K562 (cell line): ENCODE results near the gene ERVK3-1. TPM values are rescaled to one million over a fixed set of nuclear protein-coding genes. Genes with fewer than 3 reads are reported as not detected.

Experiments used
- CEBPZ ChIP-seq: fragments of 150-350 bp; IDR thresholded peaks from 2 replicates; pipeline ENCODE4 v1.6.1; 2014; ENCODE audit warnings: low read depth, mild to moderate bottlenecking, low read length, borderline replicate concordance
- DPF2 ChIP-seq: fragments of 450-650 bp; IDR thresholded peaks from 2 replicates; pipeline ENCODE4 v1.6.1; 2016
- E2F8 ChIP-seq: fragments of 450-650 bp; IDR thresholded peaks from 2 replicates; pipeline ENCODE4 v1.7.1; 2018; ENCODE audit warnings: mild to moderate bottlenecking, low read depth; ENCODE audit not compliant: partially characterized antibody
- HDGF ChIP-seq: fragments of 450-650 bp; IDR thresholded peaks from 2 replicates; pipeline ENCODE4 v1.6.1; 2016
- MLX ChIP-seq, 2 experiments: fragments of 450-650 bp in 1 of 2; sonication (generic) in 1 of 2; formaldehyde crosslinking; conservative IDR thresholded peaks; 2 replicates each; pipeline versions ENCODE4 v1.4.0 to v1.8.1; 2020 to 2022; ENCODE audit warnings: mild to moderate bottlenecking in 1 of 2, missing genetic modification reagents in 1 of 2
- NCOA6 ChIP-seq: fragments of 450-650 bp; IDR thresholded peaks from 2 replicates; pipeline ENCODE4 v1.6.1; 2017; ENCODE audit warnings: mild to moderate bottlenecking
- NFIX ChIP-seq: fragments of 250-450 bp; sonication (Bioruptor Pico); IDR thresholded peaks from 2 replicates; pipeline ENCODE4 v1.4.0; 2020; ENCODE audit warnings: low read depth, mild to moderate bottlenecking, moderate library complexity
- RUNX1 ChIP-seq: sonication (generic); IDR thresholded peaks from 2 replicates; pipeline ENCODE4 v1.6.1; 2016; ENCODE audit warnings: antibody characterized with exemption, low read depth
- TAF1 ChIP-seq: IDR thresholded peaks from 2 replicates; pipeline ENCODE4 v1.6.1; 2011; ENCODE audit warnings: mild to moderate bottlenecking, low read length, moderate library complexity; ENCODE audit not compliant: insufficient read depth, control insufficient read depth, severe bottlenecking; ENCODE audit errors: extremely low read depth
- TFE3 ChIP-seq: fragments of 450-650 bp; formaldehyde crosslinking; IDR thresholded peaks from 2 replicates; pipeline ENCODE4 v1.4.0; 2020; ENCODE audit warnings: mild to moderate bottlenecking, mixed read lengths
- VEZF1 ChIP-seq: fragments of 200-800 bp; sonication (Bioruptor generic); IDR thresholded peaks from 2 replicates; pipeline ENCODE4 v1.6.1; 2017; ENCODE audit warnings: missing genetic modification characterization, missing compliant biosample characterization
- XRCC5 ChIP-seq: fragments of 200-400 bp; formaldehyde crosslinking; IDR thresholded peaks from 2 replicates; pipeline ENCODE4 v1.6.1; 2017; ENCODE audit warnings: low read depth, mild to moderate bottlenecking, low read length
- YY1 ChIP-seq, 3 experiments: IDR thresholded peaks; 2 replicates each; pipeline ENCODE4 v1.6.1; 2011; ENCODE audit warnings: low read length in 2 of 3, mild to moderate bottlenecking in 2 of 3, moderate library complexity in 2 of 3, borderline replicate concordance in 1 of 3, control low read depth in 1 of 3, low read depth in 1 of 3; ENCODE audit not compliant: insufficient read depth in 3 of 3, insufficient replicate concordance in 2 of 3, control insufficient read depth in 1 of 3, insufficient read length in 1 of 3; ENCODE audit errors: extremely low read depth in 1 of 3
- ZBTB17 ChIP-seq: fragments of 450-650 bp; formaldehyde crosslinking; IDR thresholded peaks from 2 replicates; pipeline ENCODE4 v1.4.0; 2020; ENCODE audit warnings: mild to moderate bottlenecking
- ZKSCAN8 ChIP-seq: fragments of 200-800 bp; sonication (Bioruptor generic); IDR thresholded peaks from 2 replicates; pipeline ENCODE4 v1.6.1; 2016; ENCODE audit warnings: missing genetic modification characterization, missing compliant biosample characterization
- ZNF24 ChIP-seq: fragments of 450-650 bp; IDR thresholded peaks from 2 replicates; pipeline ENCODE4 v1.6.1; 2016
- ZNF75A ChIP-seq: fragments of 450-650 bp; formaldehyde crosslinking; IDR thresholded peaks from 2 replicates; pipeline ENCODE4 v1.4.0; 2020; ENCODE audit warnings: mild to moderate bottlenecking
- polyA plus RNA-seq, 8 experiments: library from polyadenylated mRNA; depleted of rRNA in 4 of 8; stranded (reverse) in 5 of 8; unstranded in 3 of 8; fragments of >200 nt; fragmentation: Nextera tagmentation in 2 of 8; fragmentation: Illumina TruSeq in 1 of 8; extraction: Ambion mirVana in 2 of 8; extraction: Trizol in 1 of 8; gene quantifications; 2 replicates each; pipeline versions ENCODE4 v1.2.1 to v1.2.3, GENCODE V29; 2011 to 2014; ENCODE audit warnings: inconsistent platforms in 1 of 8, missing spikeins in 1 of 8
- total RNA-seq, 7 experiments: library from RNA; depleted of rRNA in 6 of 7; stranded (reverse); fragments of >200 nt in 6 of 7; fragmentation: Illumina TruSeq in 2 of 7; extraction: Trizol in 2 of 7; gene quantifications; 2 replicates each; pipeline versions ENCODE4 v1.2.1 to v1.2.3, GENCODE V29; 2011 to 2021; ENCODE audit warnings: low replicate concordance in 1 of 7

Gene ERVK3-1
- total and polyA plus RNA-seq, 9 of the 15 experiments (the other 6 are each of a cell fraction or from before 2014, with no cell fraction given), result 87.6 to 299 (median 119) TPM

GRCh38 chr19:58362272-58362994 lies 57.3 kb downstream of the ERVK3-1 start, which contains the start of gene ZNF497 (continued):
- TF ChIP-seq TFE3 (CRISPR knock-in tag) (no peak), CEBPZ (no peak), VEZF1 (CRISPR knock-in tag) (no peak; the same call in 1 of the 2 replicates), ZNF24 (peak; percentile 87), YY1 (IDR thresholded peaks at IDR 0.05; ENCODE audit: borderline replicate concordance in 1 of 3, control insufficient read depth in 1 of 3, extremely low read depth in 1 of 3, insufficient read depth in 3 of 3, insufficient read length in 1 of 3, insufficient replicate concordance in 2 of 3, low read depth in 1 of 3, low read length in 2 of 3) (peak; percentile 48 to 90 (median 79)), NFIX (no peak), DPF2 (peak; percentile 75), MLX (CRISPR knock-in tag; conservative IDR thresholded peaks at IDR 0.05) (no peak), ZBTB17 (CRISPR knock-in tag) (0 out of 2 replicates have a peak, but pooled peaks have one; percentile 20), RUNX1 (no peak), XRCC5 (0 out of 2 replicates have a peak, but pooled peaks have one; percentile 17), HDGF (no peak), ZKSCAN8 (no peak), NCOA6 (no peak), TAF1 (peak; percentile 91), E2F8 (peak; percentile 78), ZNF75A (no peak)
